ENCODE results near the gene GPR149.

The GPR149 gene

GRCh38 chr3:154338570-154338969 is 91.4 kb downstream of the GPR149 start:
- no peak for DNase-seq (ENCODE audit: low read depth in 2 of 2)

DNA sequence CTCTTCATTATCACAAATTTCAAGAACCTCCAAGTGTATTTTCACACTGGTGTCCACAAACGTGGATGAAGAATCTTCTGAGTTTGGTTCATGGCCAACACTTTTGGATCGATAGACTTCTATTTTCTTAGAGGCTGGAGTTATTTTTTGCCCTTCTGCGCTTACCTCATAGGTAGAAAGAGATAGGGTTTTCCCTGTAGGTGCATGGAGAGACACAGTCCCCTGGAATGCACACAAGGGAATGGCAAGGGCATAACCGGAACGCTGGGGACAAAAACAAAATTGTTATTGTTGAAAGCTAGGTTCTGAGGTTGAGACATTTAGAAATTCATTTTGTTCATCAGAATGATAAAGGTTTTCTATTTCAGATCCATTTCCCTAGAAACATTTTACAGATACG is 92.0 kb downstream of the GPR149 start:
- DNase-seq (ENCODE audit: low read depth in 2 of 2), result no peak

DNA sequence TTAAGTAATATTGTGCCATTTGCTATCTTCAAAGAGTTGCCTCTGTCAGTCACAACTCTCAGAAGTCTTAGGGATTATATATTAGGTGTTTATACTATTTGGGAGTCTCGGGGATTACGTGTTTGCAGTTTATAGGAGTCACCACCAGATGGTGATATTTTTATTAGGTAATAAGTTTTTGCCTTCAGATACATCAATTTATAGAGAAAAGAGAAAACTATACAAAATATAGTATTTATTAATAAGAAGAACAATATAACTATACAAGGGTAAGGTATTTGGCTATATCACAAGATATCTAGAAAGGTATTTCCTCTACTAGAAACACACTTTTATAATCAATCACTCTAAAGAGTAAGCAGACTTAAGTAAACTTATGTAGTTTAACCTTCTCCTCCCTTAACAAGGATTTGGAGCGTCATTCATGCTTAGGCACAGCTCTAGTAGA is 95.0 kb downstream of the GPR149 start:
- DNase-seq (ENCODE audit: low read depth in 2 of 2), result no peak

DNA sequence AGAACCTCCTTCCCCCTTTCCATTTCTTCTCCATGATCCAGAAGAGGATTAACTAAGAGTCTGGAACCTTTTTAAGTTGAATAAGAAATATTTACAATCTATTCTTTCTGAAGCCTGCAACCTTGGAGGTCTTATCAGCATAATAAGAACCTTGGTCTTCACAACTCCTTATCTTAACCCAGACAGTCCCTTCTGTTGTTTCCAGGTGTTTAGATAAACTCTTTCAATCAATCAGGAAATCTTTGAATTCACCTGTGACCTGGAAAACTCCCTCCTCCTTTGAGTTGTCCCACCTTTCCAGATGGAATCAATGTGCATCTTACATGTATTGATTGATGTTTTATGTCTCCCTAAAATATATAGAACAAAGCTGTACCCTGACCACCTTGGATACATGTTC is 102.1 kb downstream of the GPR149 start:
- DNase-seq (ENCODE audit: low read depth in 2 of 2), result no peak

DNA sequence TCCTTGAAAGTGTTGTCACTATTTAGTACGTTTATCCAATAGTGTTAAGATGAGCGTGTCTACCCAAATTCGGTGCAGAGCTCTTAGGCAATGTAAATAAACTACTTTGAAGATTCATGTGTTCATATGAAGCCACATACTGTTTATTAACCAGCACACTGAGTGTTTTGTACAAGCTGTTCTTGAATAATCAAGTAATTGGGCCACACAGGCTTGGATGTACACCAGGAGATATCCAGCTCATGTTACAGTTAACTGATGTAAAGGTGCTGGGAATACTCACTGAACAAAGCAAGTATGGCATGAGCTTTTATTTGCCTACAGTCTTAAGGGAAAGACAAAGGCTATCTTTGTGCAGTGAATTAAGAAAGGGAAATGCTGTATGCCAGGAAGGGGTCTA is 105.1 kb downstream of the GPR149 start:
- DNase-seq (ENCODE audit: low read depth in 2 of 2), result no peak

DNA sequence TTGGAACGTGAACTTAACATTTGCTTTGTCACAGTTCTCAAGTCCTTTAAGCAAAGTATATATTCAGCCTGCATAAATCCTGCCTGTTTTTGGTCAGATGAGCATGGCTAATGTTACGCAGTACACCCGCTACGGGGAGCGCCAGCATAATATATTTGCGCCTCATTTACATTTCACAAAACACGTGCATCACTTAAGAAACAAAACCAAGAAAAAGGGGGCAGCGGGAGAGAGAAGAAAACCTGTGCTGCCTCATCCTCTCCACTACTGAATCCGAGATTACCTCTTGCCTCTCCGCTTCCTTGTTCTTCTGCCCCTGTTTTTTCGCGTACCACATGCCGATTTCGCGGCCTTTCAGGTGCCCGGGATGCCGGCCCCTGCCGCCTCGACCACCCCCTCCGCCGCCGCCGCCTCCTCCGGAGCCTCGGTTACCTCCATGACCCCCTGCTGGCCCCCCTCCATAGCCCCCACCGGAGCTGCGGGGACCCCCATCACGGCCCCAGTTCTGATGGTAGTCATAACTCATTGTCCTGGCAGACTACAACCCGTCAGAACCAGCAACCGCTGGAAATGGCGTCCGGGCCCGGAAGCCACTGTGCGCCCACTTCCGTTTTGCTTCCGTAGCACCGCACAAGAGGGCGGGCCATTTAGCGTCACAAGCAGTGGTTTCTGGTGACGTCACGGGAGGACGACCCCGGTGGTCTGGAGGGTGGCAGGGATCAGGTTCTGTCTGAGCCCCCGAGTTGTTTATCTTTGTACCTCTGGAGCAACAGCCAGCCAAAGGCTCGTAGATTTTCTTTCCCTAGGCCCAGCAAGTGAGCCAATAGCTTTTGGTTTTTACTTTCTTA is 105.9 kb downstream of the GPR149 start, which contains the start of gene DHX36:
TSS of gene DHX36 (minus strand) at position 597 of the 848 bp plus-strand sequence. CDS start at position 526, 71 bp downstream.
- DNase-seq (ENCODE audit: low read depth in 2 of 2), result peak; percentile 81 to 82

DNA sequence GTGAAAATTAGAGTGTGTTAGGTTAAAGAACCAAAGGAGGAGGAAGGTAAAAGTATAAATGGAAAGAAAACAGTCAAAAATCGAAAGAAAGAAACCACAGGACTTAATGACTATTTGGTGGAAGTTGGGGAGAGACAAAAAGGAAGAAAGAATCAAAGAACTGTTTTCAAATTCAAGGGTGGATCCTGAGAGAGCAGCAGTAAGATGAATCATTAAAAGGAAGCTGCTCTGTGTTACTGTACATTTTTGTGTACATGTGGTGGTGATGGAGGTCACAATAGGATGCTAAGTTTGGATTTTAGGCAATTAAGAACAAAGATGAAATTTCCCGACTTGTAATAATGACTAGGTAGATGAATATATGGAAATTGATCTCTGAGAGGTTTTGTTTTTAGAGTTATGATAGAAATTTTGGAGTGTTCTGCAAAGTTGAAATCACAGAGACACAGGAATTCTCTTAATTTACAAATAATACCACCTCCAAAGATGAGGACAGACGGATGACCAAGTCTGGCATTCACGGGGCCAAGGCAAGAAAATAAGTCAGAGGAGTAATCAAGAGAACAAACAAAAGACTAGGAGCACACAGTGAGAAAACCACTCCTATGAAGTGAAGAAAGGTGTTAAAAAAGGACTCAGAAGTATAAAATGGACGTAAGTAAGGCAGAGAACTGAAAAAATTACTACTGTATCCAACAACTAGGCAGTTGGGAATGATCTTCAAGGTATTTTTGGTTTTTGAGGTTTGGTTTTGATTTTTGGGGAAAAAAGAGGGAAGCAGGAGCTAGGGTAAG is 112.8 kb downstream of the GPR149 start:
- no peak for DNase-seq (ENCODE audit: low read depth in 2 of 2)

DNA sequence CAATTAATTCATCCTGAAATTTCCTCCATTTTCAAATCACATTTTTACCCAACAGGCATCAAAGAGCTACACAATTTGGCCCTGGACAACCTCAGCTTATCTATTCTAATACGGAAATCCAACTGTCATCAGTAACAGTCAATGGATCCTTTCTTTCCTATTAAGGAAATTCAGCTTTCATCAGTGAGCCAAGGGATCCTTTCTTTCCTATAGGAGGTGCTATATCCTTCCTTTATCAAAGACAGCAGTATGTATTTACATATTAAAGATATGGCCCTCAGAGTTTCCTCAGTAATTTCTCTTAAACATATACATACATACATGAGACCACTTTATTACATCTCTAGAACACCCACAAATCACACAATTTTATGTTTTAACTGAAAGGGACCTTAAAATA is 115.8 kb downstream of the GPR149 start:
- no peak for DNase-seq (ENCODE audit: low read depth in 2 of 2)

- DNase-seq (ENCODE audit: low read depth in 2 of 2), result no peak
Observed at GRCh38 chr3:154310840-154311239, 119.2 kb downstream of the GPR149 start.

DNA sequence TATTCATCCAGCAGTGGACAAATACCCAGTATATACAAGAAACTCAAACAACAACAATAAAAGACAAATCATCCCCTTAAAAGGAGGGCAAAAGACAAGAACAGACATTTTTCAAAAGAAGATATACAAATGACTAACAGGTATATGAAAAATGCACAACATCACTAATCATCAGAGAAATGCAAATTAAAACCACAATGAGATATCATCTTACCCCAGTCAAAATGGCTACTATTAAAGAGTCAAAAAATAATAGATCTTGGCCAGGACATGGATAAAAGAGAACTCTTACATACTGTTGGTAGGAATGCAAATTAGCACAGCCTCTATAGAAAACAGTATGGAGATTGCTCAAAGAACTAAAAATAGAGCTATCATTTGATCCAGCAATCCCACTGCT is 122.6 kb downstream of the GPR149 start:
- no peak for DNase-seq (ENCODE audit: low read depth in 2 of 2)

GRCh38 chr3:154304936-154305335 is 125.1 kb downstream of the GPR149 start:
- DNase-seq (ENCODE audit: low read depth in 2 of 2), result no peak

DNA sequence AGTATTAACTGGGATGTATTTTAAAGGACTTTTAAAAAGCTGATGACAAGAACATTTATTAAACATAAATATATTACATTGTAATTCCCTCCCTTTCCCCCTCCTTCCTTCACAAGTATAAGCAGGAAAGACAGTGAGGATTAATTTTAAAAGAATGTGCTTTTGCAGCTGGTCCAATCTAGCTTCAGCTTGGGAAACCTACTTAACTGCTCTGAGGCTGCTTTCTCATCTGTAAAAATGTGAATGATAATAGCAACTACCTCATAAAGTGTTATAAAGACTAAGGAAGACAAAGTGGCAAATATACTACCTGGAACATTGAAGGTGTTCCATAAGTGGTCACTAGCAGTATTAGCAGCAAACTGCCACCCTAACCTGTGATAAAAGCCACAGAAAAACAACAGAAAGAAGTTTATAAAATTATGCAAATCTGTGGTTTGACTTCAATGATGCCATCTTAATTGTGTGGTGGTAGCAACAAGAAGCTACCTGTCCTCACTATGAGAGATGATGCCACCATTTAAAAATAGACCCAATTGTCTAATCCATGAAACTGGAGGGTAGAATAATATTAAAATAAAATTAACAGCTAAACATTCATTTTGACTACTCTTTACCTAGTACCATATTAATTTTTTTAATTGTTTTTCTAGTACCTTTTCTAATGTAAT is 125.7 kb downstream of the GPR149 start:
- DNase-seq (ENCODE audit: low read depth in 2 of 2), result no peak

DNA sequence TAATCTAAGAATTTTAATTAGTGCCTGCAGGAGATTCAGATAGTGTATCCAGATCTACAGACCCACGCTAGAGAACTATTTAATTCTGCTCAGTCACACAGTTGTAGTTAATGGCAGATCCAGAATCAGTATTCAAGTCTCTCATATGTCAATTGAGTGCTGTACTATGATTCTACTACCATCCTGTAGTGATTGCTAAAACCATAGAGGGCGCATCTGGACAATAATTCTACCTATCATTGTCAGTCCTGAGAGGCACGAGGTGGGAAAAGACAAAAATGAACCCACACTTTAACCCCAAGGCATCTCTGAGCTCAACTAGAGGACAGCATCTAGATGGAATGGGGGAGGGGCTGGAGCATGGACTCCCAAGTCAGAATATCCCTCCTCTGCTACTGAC is 128.4 kb downstream of the GPR149 start:
- DNase-seq (ENCODE audit: low read depth in 2 of 2), result no peak

DNA sequence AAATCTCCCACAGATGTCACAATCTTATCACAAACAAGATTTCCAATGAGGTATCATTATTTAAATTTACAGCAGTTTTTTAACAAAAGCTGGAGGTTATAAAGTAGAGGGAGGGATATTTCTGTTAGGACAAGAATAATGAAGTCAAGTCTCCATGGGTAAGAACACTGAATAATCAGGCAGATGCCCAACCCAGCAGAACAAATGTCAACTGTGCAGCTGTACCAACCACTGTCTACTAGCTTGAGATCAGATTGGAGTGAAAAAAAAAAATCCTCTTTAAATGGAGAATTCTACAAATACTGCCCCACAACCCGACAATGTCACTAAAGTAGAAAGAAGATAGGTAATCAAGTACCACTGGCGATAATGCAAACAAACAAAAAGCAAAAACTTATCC is 136.0 kb downstream of the GPR149 start:
- no peak for DNase-seq (ENCODE audit: low read depth in 2 of 2)

DNA sequence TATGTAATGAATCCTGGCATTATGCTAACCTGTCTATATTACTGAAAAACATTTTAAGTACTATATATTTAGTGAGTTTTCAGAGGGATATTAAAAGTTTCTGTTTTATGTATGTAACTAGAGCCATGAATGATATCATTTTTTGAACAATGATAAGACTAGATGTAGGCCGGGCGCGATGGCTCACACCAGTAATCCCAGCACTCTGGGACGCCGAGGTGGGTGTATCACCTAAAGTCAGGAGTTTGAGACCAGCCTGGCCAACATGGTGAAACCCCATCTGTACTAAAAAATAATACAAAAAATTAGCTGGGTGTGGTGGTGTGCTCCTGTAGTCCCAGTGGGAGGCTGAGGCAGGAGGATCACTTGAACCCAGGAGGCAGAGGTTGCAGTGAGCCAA is 139.8 kb downstream of the GPR149 start:
- DNase-seq (ENCODE audit: low read depth in 2 of 2), result no peak
